NCI-H2196 (cell line): ENCODE data around the gene CAMK1D.

Experiments used
- DNase-seq: peaks from one replicate; lab custom pipeline; 2025; ENCODE audit not compliant: unreplicated experiment; lab: John Stamatoyannopoulos, UW

The CAMK1D gene

DNA sequence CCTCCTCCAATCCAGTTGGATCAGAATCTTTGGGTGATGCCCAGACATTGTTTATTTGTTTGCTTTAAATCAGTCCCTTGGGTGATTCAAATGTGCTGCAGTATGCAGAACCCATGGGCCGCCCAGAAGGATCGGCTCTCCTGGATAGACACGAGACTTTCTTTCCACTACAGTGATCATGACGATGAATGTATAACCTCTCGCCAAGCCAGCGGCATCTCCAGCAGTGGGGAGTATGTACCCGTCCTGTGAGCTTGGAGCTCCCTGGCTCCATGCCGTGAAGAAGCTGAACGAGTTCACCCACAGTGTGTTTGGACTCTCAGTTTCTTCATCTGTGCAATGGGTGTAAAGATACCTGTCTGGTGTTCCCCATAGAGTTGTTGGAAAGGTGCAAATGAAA is 162.3 kb downstream of the CAMK1D start:
- DNase-seq: no peak

DNA sequence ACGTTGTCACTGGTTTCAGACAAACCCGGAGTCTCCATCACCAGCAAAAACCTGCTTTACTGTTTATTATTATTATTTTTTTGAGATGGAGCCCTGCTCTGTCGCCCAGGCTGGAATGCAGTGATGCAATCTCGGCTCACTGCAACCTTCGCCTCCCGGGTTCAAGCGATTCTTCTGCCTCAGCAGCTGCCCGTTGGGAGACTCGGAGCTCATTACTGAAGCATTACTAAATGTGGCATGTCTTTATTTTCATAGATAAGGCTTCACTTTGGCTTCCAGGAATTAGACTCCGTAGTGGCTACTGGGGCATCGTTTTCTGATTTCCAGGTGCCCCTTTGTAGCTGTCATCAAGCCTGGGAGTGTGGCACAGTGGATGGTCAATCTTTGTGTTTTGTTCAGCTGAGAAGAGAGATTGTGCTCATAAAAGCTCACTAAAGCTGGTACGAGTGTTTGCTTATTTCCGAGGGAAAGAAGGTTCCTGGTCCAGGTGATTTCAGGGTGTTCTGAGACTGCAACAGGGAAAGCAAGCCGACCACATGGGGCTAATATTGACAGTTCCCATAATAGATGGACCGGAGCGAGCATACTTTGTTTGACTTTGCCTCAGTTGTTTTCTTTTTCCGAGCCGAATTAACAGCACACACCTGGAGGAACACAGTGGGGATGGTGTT is 163.1 kb downstream of the CAMK1D start:
- DNase-seq: no peak

DNA sequence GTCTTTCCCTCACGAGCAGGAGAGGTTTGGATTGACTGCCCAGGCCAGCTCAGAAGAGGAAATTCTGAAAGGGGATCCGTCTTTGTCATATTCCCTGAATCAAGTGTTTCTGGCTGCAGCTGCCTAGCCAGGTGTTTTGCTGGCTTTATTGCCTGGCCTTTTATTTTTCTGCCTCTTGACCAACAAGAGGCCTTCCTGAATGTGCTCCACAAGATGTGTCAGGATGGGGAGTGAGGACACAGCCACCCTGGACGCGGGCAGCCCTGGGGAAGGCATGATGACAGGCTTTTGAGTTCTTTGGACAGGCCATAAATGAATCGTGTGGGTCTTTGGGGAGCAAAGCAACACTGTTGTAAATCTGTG is 163.6 kb downstream of the CAMK1D start:
- DNase-seq: peak; percentile 73

DNA sequence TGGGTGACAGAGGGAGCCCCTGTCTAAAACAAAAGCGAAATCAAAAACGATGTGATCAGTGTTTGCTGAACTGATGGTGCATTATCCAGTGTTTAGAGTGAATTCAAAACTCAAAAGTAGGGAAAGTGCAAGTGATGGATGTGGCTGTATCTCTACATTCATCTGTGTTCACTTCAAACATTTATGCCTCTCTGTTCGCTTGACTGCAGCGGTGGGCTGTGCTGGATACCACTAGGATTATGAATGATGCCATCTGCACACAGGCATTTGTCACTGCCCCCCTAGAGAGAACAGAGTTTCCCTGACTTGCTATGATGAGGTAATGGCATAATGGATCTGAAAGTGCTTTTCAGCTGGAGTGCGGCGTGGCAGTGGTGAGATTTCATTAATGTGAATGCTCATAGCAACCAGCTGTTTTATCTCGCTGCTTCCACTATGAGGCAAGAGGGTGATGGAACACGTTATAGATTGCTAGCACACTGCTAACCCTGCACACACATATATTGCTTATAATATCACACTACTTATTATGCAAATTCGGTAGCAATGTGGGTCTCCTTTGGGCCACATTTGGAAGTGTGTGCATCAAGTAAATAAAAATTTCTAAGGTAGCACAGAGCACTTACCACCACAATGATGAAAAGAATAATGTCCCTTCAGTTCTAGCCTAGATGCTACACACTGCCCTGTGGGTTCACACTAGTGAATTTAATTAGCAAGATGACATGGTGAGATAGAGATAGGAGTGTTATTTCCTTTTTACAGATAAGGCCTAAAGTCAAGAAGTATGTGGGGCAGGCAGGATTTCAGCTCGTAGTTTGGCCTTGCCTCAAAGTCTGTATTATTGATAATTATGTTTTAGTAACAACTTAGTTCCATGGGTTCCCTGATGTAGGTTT is 164.7 kb downstream of the CAMK1D start:
- DNase-seq: no peak

DNA sequence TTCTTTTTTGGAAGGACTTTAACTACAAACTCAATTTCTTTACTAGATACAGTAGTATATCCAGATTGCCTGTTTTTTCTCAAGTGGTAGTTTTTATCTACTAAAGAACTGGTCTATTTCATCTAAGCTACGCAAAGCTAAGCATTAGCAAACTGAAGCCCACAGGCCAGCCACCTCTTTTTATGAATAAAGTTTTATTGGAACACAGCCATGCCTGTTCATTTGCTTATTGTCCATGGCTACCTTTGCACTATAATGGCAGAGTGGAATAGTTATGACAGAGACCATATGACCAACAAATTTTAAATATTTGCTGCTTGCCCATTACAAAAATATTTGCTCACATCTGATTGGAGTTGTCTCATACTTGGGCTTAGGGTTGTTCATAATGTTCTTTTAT is 168.7 kb downstream of the CAMK1D start:
- no peak for DNase-seq

DNA sequence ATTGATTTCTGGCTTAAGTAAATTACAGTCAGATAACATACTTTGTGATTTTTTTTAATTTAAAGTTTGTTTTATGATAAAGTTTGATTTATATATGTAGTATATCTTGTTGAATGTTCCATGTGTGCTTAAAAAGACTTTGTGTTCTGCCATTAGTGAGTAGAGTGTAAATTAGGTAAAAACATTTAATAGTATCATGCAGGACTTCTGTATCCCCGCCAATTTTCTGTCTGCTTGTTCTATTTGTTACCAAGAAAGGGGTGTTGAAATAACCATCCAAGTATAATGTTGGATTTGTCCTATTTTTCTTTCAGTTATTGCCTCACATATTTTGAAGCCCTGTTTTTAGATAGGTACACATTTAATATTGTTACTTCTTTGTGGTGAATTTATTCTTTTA is 172.1 kb downstream of the CAMK1D start:
- DNase-seq: no peak

DNA sequence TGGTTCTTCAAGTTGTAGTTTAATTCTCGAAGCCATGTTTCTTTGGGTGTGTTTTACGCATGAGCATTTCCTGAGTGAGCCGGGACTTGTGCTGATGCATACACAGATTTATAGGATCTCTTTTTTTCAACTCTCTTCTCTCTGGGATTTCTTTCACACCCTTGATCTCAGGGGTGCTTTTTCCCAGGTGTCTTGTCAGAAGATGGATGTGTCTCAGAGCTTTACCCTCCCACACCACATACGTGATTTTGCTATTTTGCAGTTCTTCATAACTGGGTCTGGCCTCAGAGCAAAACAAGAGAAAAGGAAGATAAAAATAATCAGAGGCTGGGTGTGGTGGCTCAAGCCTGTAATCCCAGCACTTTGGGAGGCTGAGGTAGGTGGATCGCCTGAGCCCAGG is 177.0 kb downstream of the CAMK1D start:
- DNase-seq: no peak

DNA sequence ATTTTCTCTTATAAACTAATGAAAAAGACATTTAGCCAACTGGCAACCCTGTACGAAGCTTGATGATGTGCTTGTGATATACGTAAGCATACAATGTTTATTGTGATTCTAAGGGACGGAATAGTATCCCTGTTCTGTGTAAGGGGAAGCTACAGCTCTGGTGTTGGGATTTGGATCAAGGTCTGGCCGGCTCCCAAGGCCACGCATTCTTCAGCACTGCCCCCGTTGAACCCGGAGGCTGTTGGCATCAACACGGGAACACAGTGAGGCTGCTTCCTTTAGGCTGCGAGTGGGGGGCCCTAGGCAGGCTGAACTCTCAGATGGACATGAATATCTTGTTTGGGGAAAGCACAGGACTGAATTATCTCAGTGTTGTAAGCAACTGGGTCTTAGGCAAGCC is 180.6 kb downstream of the CAMK1D start:
- DNase-seq: no peak

DNA sequence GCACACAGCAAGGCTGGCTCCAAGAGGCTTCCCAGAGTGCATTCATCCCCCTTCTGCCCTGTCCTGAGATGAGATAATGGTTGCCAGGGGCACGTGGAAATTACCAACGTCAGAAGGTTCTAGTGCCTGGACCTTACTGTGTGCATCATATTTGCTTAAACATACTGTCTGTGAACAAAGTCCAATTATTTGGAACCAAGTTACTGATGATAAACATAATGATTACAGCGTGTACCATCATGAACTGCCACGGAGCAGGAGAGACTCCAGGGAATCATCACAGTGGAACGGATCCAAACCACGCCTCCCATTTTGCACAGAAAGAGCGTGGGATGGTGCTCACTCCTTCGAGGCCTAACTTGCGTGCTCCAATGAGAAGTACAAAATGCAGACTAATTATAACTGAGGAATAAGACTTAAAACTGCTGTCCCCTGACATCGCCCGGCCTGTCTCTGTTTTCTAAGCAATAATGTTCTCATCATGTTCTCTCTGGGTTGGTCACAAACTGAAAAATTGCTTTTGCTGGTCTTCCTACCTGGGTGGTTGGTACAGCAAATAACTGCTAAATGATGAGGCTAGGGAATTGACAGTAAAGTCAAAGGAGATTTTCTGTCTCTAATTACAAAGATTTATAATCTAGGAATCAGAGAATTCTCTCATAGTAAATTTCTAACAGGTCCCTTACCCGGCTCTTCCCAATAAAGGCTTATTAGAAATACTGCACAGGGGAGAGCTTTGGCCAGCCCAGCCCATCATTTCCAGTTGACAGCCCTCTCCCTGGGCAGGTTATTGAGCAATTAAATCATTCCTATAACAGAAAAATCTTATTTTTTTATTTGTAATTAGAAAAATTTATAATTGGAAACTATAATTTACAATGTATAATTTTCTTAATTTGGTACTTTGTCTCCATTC is 182.2 kb downstream of the CAMK1D start:
- DNase-seq: no peak

DNA sequence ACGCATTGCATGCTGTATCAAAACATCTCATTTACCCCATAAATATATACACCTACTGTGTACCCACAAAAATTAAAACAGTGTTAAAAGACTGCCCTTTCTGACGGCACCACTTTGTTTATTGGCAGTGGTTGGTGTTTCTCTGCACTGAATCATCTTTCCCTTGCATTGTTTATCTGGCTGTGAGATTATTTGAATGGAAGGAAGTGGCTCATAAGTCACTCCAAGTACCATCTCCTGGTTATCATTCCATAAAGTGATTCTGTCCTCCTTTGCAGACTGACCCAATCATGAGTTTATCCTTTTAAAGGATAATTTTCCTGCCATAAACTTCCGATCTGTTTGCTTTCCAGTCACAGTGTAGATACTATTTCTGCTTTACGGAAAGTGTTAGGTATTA is 183.8 kb downstream of the CAMK1D start:
- no peak for DNase-seq

DNA sequence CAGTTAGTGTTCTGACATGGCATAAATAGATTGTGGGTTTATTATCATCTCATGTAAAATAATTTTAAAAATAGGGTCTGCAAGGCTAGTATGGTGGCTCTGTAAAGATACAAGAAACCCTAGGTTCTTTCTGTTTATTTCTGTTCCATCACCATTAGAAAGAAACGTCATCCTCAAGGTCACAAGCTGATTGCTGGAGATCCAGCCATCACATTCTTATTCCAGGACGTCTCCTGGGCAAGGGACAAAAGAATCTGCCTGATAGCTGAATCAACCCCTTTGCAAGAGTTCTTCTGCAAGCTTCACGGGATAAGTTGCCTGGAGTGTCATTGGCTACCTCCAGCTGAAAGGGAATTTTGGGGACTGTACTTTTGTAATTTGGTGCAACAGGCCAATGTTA is 184.4 kb downstream of the CAMK1D start:
- DNase-seq: no peak

DNA sequence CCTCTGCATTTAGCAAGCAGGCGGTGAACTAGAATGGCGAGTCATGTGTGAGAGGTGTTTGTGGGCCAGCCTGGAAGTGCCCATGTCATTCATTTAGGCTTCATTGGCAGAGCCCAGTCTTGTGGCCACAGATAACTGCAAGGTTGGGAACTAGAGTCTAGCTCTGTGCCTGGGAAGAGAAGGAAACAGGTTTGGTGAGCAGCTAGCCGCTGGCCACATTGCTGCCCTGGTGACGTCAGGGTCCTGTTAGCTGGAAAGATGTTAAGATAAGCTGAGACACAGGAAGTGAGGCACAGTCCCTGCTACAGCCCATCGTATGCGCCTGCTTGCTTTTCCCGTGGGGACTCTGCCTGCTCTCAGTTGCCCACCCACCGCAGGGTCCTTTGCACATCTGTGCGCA is 185.5 kb downstream of the CAMK1D start:
- DNase-seq: no peak

DNA sequence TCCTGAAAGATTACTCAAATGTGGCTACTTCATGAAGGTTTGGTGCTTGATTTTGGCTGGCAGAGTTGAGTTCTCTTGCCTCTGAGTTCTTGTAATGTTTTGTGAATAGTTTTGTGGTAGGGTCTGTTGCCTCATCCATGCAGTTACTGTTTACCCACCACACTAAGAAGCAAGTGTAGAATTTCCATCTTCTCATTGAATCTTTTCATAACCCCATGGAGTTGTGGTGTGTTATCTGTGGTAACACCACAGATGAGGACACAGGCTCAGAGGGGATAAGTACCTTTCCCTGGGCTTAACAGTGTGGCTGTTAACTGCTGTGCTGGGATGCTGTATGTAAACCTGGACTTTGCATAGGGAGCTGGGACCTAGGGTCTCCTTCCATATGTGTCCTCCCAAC is 186.3 kb downstream of the CAMK1D start:
- no peak for DNase-seq

DNA sequence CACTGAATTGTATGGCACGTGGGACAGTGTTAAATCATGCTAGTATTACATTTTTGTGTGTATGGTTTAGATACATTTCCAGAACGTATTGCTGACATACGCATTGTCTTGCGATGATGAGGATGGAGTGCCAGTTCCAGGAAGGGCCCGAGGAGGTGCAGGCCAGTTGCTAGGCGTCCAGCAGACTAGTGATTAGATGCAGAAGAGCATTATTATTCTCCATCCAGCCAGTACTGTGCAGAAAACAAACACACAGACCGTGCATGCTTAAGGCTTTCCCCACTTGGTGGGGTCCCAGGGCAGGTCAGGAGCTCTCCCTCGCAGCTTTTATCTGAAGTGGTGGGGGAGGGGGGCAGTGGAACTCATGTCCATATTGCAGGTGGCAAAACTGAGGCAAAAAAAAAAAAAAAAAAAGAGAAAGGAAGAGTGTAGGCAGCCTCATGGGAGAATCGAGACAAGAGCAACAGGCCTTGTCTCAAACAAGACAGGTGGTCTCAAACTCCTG is 189.2 kb downstream of the CAMK1D start:
- DNase-seq: no peak

DNA sequence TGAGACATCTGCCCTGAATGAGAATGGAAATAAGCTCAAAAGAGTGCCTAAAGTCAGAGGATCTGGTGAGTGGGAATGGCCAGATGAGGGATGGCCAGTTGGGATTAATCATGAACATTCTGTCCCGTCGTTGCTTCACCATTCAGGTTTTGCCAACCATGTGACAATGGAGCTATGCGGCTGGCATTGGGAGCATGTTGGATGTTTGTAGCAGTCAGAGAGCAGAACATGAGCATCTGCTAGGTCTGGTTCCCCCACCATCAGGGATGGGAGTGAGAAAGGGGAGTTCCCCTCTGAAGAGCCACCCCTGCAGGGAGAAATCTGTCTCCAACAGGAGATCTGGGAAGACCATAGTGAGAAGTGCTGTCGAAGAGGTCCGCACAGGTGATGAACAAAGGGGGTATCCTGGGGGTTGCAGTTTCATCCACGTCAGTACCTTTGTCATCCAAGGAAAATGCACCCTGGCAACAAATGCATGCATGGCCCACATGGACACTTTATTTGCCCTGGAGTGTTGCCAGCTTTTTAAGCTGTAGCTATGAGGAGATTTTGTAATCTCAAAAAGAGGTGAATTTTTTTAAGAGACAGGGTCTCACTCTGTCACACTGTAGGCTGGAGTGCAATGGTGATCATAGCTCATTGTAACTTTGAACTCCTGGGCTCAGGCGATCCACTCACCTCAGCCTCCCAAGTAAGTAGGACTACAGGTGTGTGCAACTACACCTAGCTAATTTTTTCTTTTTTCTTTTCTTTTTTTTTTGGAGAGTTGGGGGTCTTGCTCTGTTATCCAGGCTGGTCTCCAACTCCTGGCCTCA is 190.2 kb downstream of the CAMK1D start:
- peak; percentile 6 for DNase-seq

DNA sequence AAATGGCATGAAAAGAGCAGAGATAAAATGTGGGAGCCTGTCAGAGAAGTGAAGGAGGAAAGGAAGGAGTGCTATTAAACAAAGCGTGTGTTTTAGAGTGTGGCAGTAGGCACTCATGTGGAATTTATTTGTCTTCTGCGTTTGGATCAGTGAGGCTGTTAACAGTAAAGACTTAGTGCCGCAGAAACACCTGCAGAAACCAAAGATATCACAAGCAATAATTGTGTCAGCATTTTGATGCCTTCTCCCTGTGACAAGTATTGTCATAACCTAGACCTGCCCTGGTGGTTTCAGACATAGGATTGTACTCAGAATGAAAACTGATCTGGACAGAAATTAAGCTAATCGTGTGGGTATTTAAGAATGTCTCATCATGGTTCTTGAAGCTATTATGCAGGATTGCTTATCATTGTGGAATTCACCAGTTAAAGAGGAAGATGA is 191.0 kb downstream of the CAMK1D start:
- peak; percentile 3 for DNase-seq

DNA sequence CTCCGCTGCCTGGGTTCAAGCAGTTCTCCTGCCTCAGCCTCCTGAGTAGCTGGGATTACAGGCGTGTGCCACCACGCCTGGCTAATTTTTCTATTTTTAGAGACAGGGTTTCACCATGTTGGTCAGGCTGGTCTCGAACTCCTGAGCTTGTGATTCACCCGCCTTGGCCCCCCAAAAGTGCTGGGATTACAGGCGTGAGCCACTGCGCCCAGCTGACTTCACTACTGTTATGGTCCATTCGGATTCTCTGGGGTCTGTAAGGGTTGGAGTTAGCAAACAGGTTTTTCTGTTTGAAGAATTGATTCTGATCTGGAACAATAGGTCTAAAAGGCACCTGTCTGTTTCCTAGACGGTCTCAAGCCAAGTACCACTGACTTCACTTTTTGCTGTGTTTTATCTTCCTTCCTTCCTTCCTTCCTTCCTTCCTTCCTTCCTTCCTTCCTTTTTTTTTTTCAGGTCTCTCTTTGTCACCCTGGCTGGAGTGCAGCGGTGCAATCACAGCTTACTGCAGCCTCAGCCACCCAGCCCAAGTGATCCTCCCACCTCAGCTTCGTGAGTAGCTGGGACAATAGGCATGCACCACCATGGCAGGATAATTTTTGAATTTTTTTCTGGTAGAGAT is 192.2 kb downstream of the CAMK1D start:
- DNase-seq: no peak

DNA sequence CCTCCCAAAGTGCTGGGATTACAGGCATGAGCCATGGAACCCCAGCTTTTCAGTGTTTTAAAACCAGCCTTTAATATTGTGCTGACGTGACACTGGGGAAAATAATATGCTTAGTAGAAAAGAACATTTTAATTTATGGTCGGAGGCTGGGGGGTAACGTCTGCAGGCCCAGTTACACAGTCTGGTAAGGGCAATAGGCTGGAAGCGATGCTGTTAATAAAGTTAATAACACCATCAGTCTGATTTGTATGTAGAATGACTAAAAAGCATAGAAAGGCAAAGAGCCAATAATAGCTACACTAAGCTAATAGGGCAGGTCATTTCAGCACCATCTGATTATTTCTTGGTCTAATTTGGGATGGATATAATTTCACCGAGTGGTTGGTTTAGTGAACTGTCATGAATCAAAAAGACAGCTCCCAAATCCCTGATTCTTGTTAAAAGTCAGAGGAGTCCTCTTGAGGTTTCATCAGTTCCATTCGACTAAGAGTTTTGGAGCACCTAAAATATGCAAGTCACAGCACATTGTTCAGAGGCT is 192.9 kb downstream of the CAMK1D start:
- DNase-seq: no peak

DNA sequence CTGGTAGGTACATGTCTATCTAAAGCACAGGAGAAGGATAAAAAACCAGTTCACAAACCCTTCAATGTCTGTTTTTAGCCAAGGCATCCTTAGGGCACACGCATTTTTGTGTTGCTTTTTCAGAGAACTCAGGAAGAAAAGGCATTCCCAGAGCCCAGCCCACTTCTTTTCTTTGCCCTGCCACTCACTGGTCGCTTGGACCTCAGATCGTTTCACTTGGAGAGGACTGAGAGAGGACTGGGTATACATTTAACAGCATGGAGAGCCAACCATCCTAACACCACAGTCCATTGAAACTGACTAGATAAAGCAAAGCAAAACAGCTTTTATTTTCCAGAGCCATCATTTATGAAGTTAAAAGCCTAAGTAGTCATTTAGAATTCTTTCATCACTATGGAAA is 194.2 kb downstream of the CAMK1D start:
- DNase-seq: no peak
